Natural killer cell (primary cell): ENCODE measurements around the gene CHPF. TPM values are rescaled to one million over a fixed set of nuclear protein-coding genes. Genes with fewer than 3 reads are reported as not detected.

Source experiments
- ATAC-seq, 3 donors: fragments of 150-1000 bp in 2 of 3; fragments of 200-7000 bp in 1 of 3; cut with Tn5 transposase; 1 replicate in 1 of 3; 2 replicates in 2 of 3; pipeline ENCODE4 v1.10.0; 2021; ENCODE audit warnings: mild to moderate bottlenecking in 2 of 3, moderate library complexity in 2 of 3
- DNase-seq, 2 donors: peaks; one replicate each; pipeline versions ENCODE4 v3.0.0 to v3.0.0-alpha.2; 2013 to 2021; ENCODE audit warnings: mixed read lengths in 1 of 2
- H3K27ac ChIP-seq: one replicate; pipeline ENCODE4 v1.5.1; 2013; ENCODE audit warnings: mild to moderate bottlenecking, low read length
- H3K27me3 ChIP-seq: one replicate; pipeline ENCODE4 v1.6.1; 2013; ENCODE audit warnings: low read length; ENCODE audit not compliant: control insufficient read depth, insufficient read depth
- H3K36me3 ChIP-seq: one replicate; pipeline ENCODE4 v1.6.1; 2013; ENCODE audit warnings: low read length; ENCODE audit not compliant: control insufficient read depth, insufficient read depth
- H3K4me1 ChIP-seq: one replicate; pipeline ENCODE4 v1.6.1; 2013; ENCODE audit warnings: low read length; ENCODE audit not compliant: control insufficient read depth, insufficient read depth
- H3K4me3 ChIP-seq: one replicate; pipeline ENCODE4 v1.5.1; 2013; ENCODE audit warnings: low read length
- H3K9me3 ChIP-seq: one replicate; pipeline ENCODE4 v1.6.1; 2013; ENCODE audit warnings: low read length; ENCODE audit not compliant: control insufficient read depth, insufficient read depth
- H3K27ac Mint-ChIP-seq, 2 donors: one replicate each; pipeline ENCODE4 v1.8.0; 2022; ENCODE audit warnings: mild to moderate bottlenecking in 2 of 2, mixed read lengths in 2 of 2, moderate library complexity in 1 of 2
- H3K27me3 Mint-ChIP-seq, 2 donors: one replicate each; pipeline ENCODE4 v1.8.0; 2022; ENCODE audit warnings: low read depth in 2 of 2, mixed read lengths in 2 of 2
- H3K36me3 Mint-ChIP-seq: one replicate; pipeline ENCODE4 v1.8.0; 2022; ENCODE audit warnings: mixed read lengths
- H3K4me1 Mint-ChIP-seq, 2 donors: one replicate each; pipeline ENCODE4 v1.8.0; 2022; ENCODE audit warnings: mixed read lengths in 2 of 2
- H3K4me3 Mint-ChIP-seq: one replicate; pipeline ENCODE4 v1.8.0; 2022; ENCODE audit warnings: mild to moderate bottlenecking, moderate library complexity, mixed read lengths
- H3K9me3 Mint-ChIP-seq, 2 donors: one replicate each; pipeline ENCODE4 v1.8.0; 2022; ENCODE audit warnings: mixed read lengths in 2 of 2
- WGBS: methylation state at CpG from one replicate; pipeline ENCODE4 v1.1.7; 2013; ENCODE audit warnings: missing lambda C conversion rate; ENCODE audit not compliant: insufficient coverage; 5-methylcytosine and 5-hydroxymethylcytosine counted together
- intact Hi-C: fragments of 100-400 bp; cut with micrococcal nuclease; formaldehyde crosslinking; loops from one replicate; pipeline ENCODE4 v1.14.2; 2022
- total RNA-seq, 4 donors: library from RNA; stranded (reverse); fragments of 120-200 nt in 1 of 4; gene quantifications; one replicate each; pipeline versions ENCODE4 v1.2.3 to v1.2.4, GENCODE V29; 2013 to 2022
- TF ChIP-seq, protein P1 (sequence below): fragments of 200-600 bp; IDR thresholded peaks from one replicate; pipeline ENCODE4 v1.8.0; 2022; ENCODE audit warnings: antibody characterized with exemption

The CHPF gene
- total RNA-seq, 3 donors from 2014 or later (not counting 1 experiment from before 2014, with no cell fraction given) = 9.6 to 19.2 (median 12.7) TPM

DNA sequence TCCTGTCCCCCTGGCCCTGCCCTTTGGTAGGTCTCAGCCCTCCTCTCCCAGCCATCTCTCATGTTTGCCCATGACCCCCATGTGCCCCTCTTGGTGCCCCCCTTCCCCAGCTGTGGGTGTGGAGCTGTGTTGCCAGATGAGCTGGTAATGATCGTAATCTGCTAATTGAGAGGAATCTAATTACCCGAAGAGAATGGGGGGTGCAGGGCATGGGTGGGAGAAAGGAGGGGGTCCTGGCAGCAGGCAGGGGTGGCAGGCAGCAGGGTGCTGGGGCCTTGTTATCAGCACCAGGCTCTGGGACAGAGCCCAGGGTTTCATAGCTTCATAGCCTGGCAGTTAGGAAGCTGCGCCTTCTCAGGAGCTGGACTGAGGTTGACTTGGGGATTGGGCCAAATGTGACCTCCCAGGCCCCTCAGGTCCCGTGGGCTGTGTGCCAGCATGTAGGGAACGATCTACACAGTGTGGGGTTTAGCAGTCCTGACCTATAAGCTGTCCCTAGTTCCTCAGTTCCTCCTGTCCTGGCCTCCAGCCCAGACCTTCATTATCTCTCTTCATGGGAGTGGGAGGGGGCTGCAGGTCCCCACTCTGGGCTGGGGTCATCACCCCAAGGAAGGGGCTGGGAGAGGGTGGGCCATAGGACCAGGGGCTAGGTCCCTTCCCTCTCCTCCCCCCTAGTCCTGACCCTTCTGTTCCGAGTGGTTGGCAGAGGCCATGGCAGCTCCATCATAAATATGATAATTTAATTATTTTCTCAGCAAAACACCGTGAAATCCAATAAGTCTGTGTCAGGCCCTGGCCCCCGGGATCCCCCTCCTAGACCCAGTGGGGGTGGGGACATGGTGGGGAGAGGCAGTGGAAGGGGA lies 35.8 kb downstream of the CHPF start:
- no peaks in the 10 kb centered on the region for H3K9me3 Mint-ChIP-seq
- Histone ChIP-seq H3K36me3 (peaks cover 33% of the 10 kb centered on the region), H3K9me3 (no peaks in the 10 kb centered on the region), H3K4me1 (peaks cover 12% of the 10 kb centered on the region), H3K4me3 (no peak overlapping the region), H3K27me3 (peaks cover 28% of the 10 kb centered on the region), H3K27ac (no peak overlapping the region)
- ATAC-seq (no peak), DNase-seq (no peak)
- 78% methylated on average over 7 of the region's 8 CpGs for WGBS
- TF ChIP-seq, protein P1, sequence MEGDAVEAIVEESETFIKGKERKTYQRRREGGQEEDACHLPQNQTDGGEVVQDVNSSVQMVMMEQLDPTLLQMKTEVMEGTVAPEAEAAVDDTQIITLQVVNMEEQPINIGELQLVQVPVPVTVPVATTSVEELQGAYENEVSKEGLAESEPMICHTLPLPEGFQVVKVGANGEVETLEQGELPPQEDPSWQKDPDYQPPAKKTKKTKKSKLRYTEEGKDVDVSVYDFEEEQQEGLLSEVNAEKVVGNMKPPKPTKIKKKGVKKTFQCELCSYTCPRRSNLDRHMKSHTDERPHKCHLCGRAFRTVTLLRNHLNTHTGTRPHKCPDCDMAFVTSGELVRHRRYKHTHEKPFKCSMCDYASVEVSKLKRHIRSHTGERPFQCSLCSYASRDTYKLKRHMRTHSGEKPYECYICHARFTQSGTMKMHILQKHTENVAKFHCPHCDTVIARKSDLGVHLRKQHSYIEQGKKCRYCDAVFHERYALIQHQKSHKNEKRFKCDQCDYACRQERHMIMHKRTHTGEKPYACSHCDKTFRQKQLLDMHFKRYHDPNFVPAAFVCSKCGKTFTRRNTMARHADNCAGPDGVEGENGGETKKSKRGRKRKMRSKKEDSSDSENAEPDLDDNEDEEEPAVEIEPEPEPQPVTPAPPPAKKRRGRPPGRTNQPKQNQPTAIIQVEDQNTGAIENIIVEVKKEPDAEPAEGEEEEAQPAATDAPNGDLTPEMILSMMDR = no peak
- intact Hi-C loops = no loop called here
- H3K27ac Mint-ChIP-seq = no peak overlapping the region
- peaks cover 9 to 30% of the 10 kb centered on the region in 2 donors for H3K27me3 Mint-ChIP-seq
- peaks cover 7% of the 10 kb centered on the region for H3K36me3 Mint-ChIP-seq
- no peak overlapping the region for H3K4me3 Mint-ChIP-seq
- H3K4me1 Mint-ChIP-seq = peaks cover 0 to 18% of the 10 kb centered on the region in 2 donors

DNA sequence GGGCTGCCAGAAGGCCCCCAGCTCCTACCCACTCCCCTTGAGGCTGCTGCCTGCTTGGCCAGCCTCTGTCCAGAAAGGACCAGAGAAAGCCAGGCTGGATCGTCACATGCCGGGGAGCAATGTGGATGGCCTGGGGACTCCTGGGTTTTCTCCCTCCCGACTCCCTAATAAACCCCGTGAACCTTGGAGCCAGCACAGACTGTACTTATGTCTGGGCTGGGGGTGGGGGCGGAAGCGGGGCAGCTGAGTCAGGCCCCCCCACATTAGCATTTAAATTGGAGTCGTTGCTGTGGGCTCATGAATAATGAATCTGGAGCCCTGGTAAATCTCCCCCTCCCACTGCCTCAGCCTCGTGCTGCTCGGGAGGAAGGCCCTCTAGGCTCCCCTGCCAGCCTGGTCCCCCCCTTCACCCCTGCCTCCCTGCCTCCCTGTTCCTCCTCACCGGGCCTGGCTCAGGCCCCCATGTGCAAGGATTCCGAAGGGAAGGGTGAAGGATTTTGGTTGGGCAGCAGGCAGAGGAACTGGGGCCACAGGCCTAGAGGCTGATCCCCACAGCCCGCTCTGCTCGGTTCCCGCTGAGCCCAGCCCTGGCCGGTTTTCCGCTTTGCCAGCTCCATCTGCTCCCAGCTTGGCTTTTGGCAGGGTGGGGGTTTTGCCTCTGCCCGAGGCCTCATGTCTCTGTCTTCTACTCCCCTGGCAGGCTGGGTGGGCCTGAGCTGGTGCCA lies 36.6 kb downstream of the CHPF start:
- TF ChIP-seq, protein P1 = no peak
- ATAC-seq = no peak
- Histone ChIP-seq H3K4me3 (no peak overlapping the region), H3K27me3 (peaks cover 21% of the 10 kb centered on the region), H3K4me1 (peaks cover 12% of the 10 kb centered on the region), H3K27ac (no peak overlapping the region), H3K36me3 (peaks cover 33% of the 10 kb centered on the region), H3K9me3 (no peaks in the 10 kb centered on the region)
- no peak for DNase-seq
- H3K27me3 Mint-ChIP-seq = peaks cover 2 to 25% of the 10 kb centered on the region in 2 donors
- WGBS = 96% methylated on average over 17 of the region's 17 CpGs
- peaks cover 7% of the 10 kb centered on the region for H3K36me3 Mint-ChIP-seq
- H3K4me3 Mint-ChIP-seq = no peak overlapping the region
- peaks cover 0 to 19% of the 10 kb centered on the region in 2 donors for H3K4me1 Mint-ChIP-seq
- intact Hi-C loops = no loop called here
- H3K27ac Mint-ChIP-seq = no peak overlapping the region
- no peaks in the 10 kb centered on the region for H3K9me3 Mint-ChIP-seq

DNA sequence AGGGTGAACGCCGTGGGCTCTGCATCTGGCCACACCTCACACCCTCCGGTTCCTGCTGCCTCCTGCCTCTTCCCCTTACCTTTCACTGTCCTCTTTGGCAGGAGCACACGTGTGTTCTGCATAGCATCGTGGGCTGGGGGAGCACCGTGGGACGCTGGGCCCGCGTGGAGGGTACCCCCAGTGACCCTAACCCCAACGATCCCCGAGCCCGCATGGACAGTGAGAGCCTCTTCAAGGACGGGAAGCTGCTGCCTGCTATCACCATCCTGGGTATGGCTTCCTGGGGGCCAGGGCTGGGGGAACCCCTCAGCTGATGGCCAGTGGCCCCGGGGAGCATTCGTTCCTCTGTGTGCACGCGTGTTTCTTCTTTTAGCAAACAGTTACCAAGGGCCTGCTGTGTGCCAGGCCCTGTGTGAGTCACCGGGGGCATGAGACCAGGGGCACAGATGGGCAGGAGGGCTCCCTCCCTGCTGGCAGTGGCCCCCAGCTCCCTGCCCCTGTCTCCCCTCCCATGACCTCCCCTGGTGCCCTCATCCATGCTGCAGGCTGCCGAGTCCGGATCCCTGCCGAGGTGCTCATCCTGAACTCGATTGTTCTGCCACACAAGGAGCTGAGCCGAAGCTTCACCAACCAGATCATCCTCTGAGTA lies 37.3 kb downstream of the CHPF start:
- H3K27me3 Mint-ChIP-seq = peaks cover 0 to 20% of the 10 kb centered on the region in 2 donors
- DNase-seq (no peak), ATAC-seq (no peak)
- H3K4me1 Mint-ChIP-seq = peaks cover 0 to 26% of the 10 kb centered on the region in 2 donors
- peaks cover 18% of the 10 kb centered on the region for H3K27me3 ChIP-seq
- H3K27ac ChIP-seq = no peak overlapping the region
- no peak overlapping the region for H3K4me3 Mint-ChIP-seq
- peaks cover 33% of the 10 kb centered on the region for H3K36me3 ChIP-seq
- H3K36me3 Mint-ChIP-seq = peaks cover 7% of the 10 kb centered on the region
- H3K4me3 ChIP-seq = no peak overlapping the region
- 95% methylated on average over 23 of the region's 23 CpGs for WGBS
- no peaks in the 10 kb centered on the region for H3K9me3 ChIP-seq
- intact Hi-C loops = no loop called here
- H3K4me1 ChIP-seq = peaks cover 12% of the 10 kb centered on the region
- TF ChIP-seq, protein P1 = no peak
- no peaks in the 10 kb centered on the region for H3K9me3 Mint-ChIP-seq
- no peak overlapping the region for H3K27ac Mint-ChIP-seq
